Measurements from ENCODE around the gene SLC6A1. TPM values are rescaled to one million over a fixed set of nuclear protein-coding genes. Genes with fewer than 3 reads are reported as not detected.
A peak's percentile ranks its signal among the peaks of the same experiment; 100 is the strongest.

SLC6A1 gene
- polyA plus RNA-seq, 2 of the 4 experiments (the other 2 are of a cell fraction), result not detected

GRCh38 chr3:10974746-10975375, 17.7 kb upstream of the SLC6A1 start:
- Histone ChIP-seq H3K27ac (no peak overlapping the region), H3K9me3 (no peaks in the 10 kb centered on the region), H3K4me2 (no peak overlapping the region), H3K4me3 (no peak overlapping the region), H3K4me1 (no peaks in the 10 kb centered on the region)
- FAIRE-seq, result no peak
- no peak for DNase-seq (ENCODE audit: low read depth in 1 of 2, low spot score in 1 of 2)
- TF ChIP-seq RFX5 (IDR thresholded peaks at IDR 0.05), result no peak
- TF ChIP-seq CBX2 (IDR thresholded peaks at IDR 0.05; ENCODE audit: borderline replicate concordance, low read depth), result no peak
- TF ChIP-seq NR3C1 (IDR thresholded peaks at IDR 0.05), result no peak
- no peak for TF ChIP-seq MAFK (IDR thresholded peaks at IDR 0.05; ENCODE audit: partially characterized antibody)
- no peak for TF ChIP-seq CBX8 (IDR thresholded peaks at IDR 0.05)
- no peak for TF ChIP-seq RARB (CRISPR knock-in tag; IDR thresholded peaks at IDR 0.05)
- peak; percentile 56 for TF ChIP-seq ZFP36 (IDR thresholded peaks at IDR 0.05; ENCODE audit: borderline replicate concordance, partially characterized antibody)
- WGBS (ENCODE audit: missing lambda C conversion rate), result 24% methylated on average over 7 of the region's 7 CpGs
- POLR2A ChIA-PET, result no interaction called here
- ATAC-seq, result no peak
- CTCF ChIA-PET, result interaction anchor here (0.8 to 2.2 kb wide), 5 partner anchors 8 to 270 kb away, joined by 3 to 11 read pairs (median 3); no protein-coding TSS in a partner anchor

DNA sequence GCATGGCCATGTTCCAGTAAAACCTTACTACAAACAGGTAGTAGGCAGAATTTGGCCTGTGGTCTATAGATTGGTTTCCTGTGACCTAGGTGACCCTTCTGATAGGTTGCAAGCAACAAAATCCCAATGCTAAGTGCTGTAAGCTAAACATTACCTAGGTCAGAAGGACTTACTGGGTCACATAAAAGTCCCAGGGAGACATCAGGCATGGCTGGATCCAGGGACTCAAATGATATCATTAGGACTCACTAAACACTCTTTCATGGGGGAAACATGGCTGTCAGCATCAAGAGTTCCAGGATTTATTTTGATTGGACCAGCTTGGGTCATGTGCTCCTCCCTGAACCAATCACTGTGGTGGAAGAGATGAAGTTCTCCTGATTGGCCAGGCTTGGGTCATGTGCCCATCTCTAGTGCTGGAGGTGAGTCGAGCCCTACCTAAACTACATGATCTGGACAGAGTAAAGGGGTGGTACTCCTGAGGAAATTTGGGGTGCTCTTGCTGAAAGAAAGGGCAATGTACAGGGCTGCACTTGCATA, 16.8 kb upstream of the SLC6A1 start:
- WGBS (ENCODE audit: missing lambda C conversion rate), result 0% methylated on average over 1 of the region's 1 CpG
- H3K4me2 ChIP-seq, result no peak overlapping the region
- no peak for DNase-seq (ENCODE audit: low read depth in 1 of 2, low spot score in 1 of 2)
- no peaks in the 10 kb centered on the region for H3K4me1 ChIP-seq
- TF ChIP-seq, protein P1, sequence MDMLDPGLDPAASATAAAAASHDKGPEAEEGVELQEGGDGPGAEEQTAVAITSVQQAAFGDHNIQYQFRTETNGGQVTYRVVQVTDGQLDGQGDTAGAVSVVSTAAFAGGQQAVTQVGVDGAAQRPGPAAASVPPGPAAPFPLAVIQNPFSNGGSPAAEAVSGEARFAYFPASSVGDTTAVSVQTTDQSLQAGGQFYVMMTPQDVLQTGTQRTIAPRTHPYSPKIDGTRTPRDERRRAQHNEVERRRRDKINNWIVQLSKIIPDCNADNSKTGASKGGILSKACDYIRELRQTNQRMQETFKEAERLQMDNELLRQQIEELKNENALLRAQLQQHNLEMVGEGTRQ (IDR thresholded peaks at IDR 0.05), result peak; percentile 86
- TF ChIP-seq, protein P2, sequence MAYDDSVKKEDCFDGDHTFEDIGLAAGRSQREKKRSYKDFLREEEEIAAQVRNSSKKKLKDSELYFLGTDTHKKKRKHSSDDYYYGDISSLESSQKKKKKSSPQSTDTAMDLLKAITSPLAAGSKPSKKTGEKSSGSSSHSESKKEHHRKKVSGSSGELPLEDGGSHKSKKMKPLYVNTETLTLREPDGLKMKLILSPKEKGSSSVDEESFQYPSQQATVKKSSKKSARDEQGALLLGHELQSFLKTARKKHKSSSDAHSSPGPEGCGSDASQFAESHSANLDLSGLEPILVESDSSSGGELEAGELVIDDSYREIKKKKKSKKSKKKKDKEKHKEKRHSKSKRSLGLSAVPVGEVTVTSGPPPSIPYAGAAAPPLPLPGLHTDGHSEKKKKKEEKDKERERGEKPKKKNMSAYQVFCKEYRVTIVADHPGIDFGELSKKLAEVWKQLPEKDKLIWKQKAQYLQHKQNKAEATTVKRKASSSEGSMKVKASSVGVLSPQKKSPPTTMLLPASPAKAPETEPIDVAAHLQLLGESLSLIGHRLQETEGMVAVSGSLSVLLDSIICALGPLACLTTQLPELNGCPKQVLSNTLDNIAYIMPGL (CRISPR knock-in tag; IDR thresholded peaks at IDR 0.05; ENCODE audit: borderline replicate concordance), result no peak
- ChIA-PET POLR2A (no interaction called here), CTCF (no interaction called here)
- H3K9me3 ChIP-seq, result peaks cover under 1% of the 10 kb centered on the region; the same call in 1 of the 3 replicates
- no peak for FAIRE-seq
- peak in 1 of 2 experiments; percentile 39; a peak in 2 of 6 replicates for ATAC-seq
- H3K4me3 ChIP-seq, result no peak overlapping the region
- no peak overlapping the region for H3K27ac ChIP-seq

- no peak for FAIRE-seq
- H3K4me3 ChIP-seq, result no peak overlapping the region
- 57% methylated on average over 1 of the region's 1 CpG for WGBS (ENCODE audit: missing lambda C conversion rate)
- CTCF ChIA-PET, result interaction anchor here (0.7 to 2.6 kb wide), 4 partner anchors 10 to 83 kb away, joined by 3 to 11 read pairs (median 4); no protein-coding TSS in a partner anchor
- no peak for ATAC-seq
- no peak for DNase-seq (ENCODE audit: low read depth in 1 of 2, low spot score in 1 of 2)
- TF ChIP-seq HEYL (CRISPR knock-in tag; IDR thresholded peaks at IDR 0.05) (no peak), HDAC2 (IDR thresholded peaks at IDR 0.05) (no peak), RNF2 (IDR thresholded peaks at IDR 0.05; ENCODE audit: borderline replicate concordance, low read depth) (no peak), CEBPB (IDR thresholded peaks at IDR 0.05) (no peak), RAD21 (conservative IDR thresholded peaks at IDR 0.05 in 1 of 2, IDR thresholded peaks at IDR 0.05 in 1 of 2) (no peak), ZNF302 (CRISPR knock-in tag; IDR thresholded peaks at IDR 0.05) (no peak), CHD4 (IDR thresholded peaks at IDR 0.05; ENCODE audit: borderline replicate concordance) (no peak), EHF (CRISPR knock-in tag; IDR thresholded peaks at IDR 0.05) (no peak), KDM5A (IDR thresholded peaks at IDR 0.05) (no peak), FOSB (CRISPR knock-in tag; IDR thresholded peaks at IDR 0.05) (no peak), POLR2A (IDR thresholded peaks at IDR 0.05; ENCODE audit: low read length) (no peak), HES2 (IDR thresholded peaks at IDR 0.05) (no peak), REST (IDR thresholded peaks at IDR 0.05) (no peak)
- TF ChIP-seq, protein P1 (IDR thresholded peaks at IDR 0.05), result no peak
- H3K27ac ChIP-seq, result no peak overlapping the region
- POLR2A ChIA-PET, result no interaction called here
- peaks cover 4% of the 10 kb centered on the region; the same call in 1 of the 3 replicates for H3K9me3 ChIP-seq
- H3K4me1 ChIP-seq, result no peaks in the 10 kb centered on the region
- no peak overlapping the region for H3K4me2 ChIP-seq
Observed at GRCh38 chr3:10976770-10977169, 15.8 kb upstream of the SLC6A1 start.

Data from A549 (cell line).